Measurements from ENCODE around the gene DTX3. TPM values are rescaled to one million over a fixed set of nuclear protein-coding genes. Genes with fewer than 3 reads are reported as not detected.

The DTX3 gene
- total RNA-seq, 1 experiment from 2014 or later = 57.0 TPM

- TF ChIP-seq ZNF281 (CRISPR knock-in tag; IDR thresholded peaks at IDR 0.05) (no peak), ZBTB43 (CRISPR knock-in tag; IDR thresholded peaks at IDR 0.05) (no peak), ZNF232 (CRISPR knock-in tag; IDR thresholded peaks at IDR 0.05) (no peak), ZNF423 (CRISPR knock-in tag; IDR thresholded peaks at IDR 0.05) (no peak)
Observed at GRCh38 chr12:57581802-57582201, 22.8 kb upstream of the DTX3 start (continued).

GRCh38 chr12:57582440-57582839 is 22.2 kb upstream of the DTX3 start:
- Mint-ChIP-seq H3K4me1 (no peaks in the 10 kb centered on the region; the same call in 1 of the 2 replicates), H3K27ac (no peak overlapping the region), H3K36me3 (peaks cover 21% of the 10 kb centered on the region), H3K27me3 (ENCODE audit: low read depth) (0 out of 2 replicates have a peak, but pooled peaks cover 3% of the 10 kb centered on the region), H3K9me3 (no peaks in the 10 kb centered on the region), H3K4me3 (no peak overlapping the region)
- CTCF ChIA-PET = interaction anchor here (0.7 to 4.2 kb wide), 17 partner anchors 11 to 431 kb away, joined by 3 to 74 read pairs (median 11); partner anchors contain the start of genes ARHGEF25, B4GALNT1, DCTN2 and TSPAN31
- ATAC-seq = no peak
- POLR2A ChIA-PET = no interaction called here
- DNase-seq (ENCODE audit: low spot score) = no peak
- TF ChIP-seq ZNF425 (CRISPR knock-in tag; conservative IDR thresholded peaks at IDR 0.05) = no peak
- TF ChIP-seq FOXJ3 (CRISPR knock-in tag; IDR thresholded peaks at IDR 0.05; ENCODE audit: borderline replicate concordance) = no peak
- TF ChIP-seq MXD4 (CRISPR knock-in tag; IDR thresholded peaks at IDR 0.05; ENCODE audit: borderline replicate concordance) = no peak
- no peak for TF ChIP-seq NFATC4 (CRISPR knock-in tag; IDR thresholded peaks at IDR 0.05)
- TF ChIP-seq USF2 (CRISPR knock-in tag; IDR thresholded peaks at IDR 0.05) = no peak
- TF ChIP-seq ZNF671 (CRISPR knock-in tag; IDR thresholded peaks at IDR 0.05) = no peak
- TF ChIP-seq ZNF232 (CRISPR knock-in tag; IDR thresholded peaks at IDR 0.05) = no peak
- no peak for TF ChIP-seq ERG (CRISPR knock-in tag; IDR thresholded peaks at IDR 0.05)
- TF ChIP-seq JAZF1 (CRISPR knock-in tag; IDR thresholded peaks at IDR 0.05) = no peak
- TF ChIP-seq NR3C1 (CRISPR knock-in tag; conservative IDR thresholded peaks at IDR 0.05; ENCODE audit: low read depth) = no peak
- no peak for TF ChIP-seq ZNF423 (CRISPR knock-in tag; IDR thresholded peaks at IDR 0.05)
- TF ChIP-seq FOXP1 (CRISPR knock-in tag; IDR thresholded peaks at IDR 0.05; ENCODE audit: borderline replicate concordance) = no peak
- no peak for TF ChIP-seq ATF3 (CRISPR knock-in tag; conservative IDR thresholded peaks at IDR 0.05)
- no peak for TF ChIP-seq ZNF396 (CRISPR knock-in tag; IDR thresholded peaks at IDR 0.05; ENCODE audit: borderline replicate concordance)
- TF ChIP-seq RORB (CRISPR knock-in tag; IDR thresholded peaks at IDR 0.05) = no peak
- no peak for TF ChIP-seq HMGXB4 (CRISPR knock-in tag; IDR thresholded peaks at IDR 0.05)
- no peak for TF ChIP-seq STAT6 (CRISPR knock-in tag; conservative IDR thresholded peaks at IDR 0.05; ENCODE audit: low read depth)
